H1 (cell line): ENCODE data around the gene ODC1. TPM values are rescaled to one million over a fixed set of nuclear protein-coding genes. Genes with fewer than 3 reads are reported as not detected.

Experiments used
- RXRA ChIP-seq: IDR thresholded peaks from 2 replicates; pipeline ENCODE4 v1.6.1; 2011; ENCODE audit warnings: low read depth, mild to moderate bottlenecking, low read length, moderate library complexity; ENCODE audit not compliant: insufficient read depth
- SIRT6 ChIP-seq: IDR thresholded peaks from one replicate; pipeline ENCODE4 v1.7.1; 2012; ENCODE audit warnings: low read length, inconsistent platforms
- polyA plus RNA-seq, 7 experiments: library from polyadenylated mRNA; depleted of rRNA in 3 of 7; stranded (reverse) in 5 of 7; unstranded in 2 of 7; fragments of >200 nt in 5 of 7; fragments of 200-250 nt in 2 of 7; gene quantifications; 1 replicate in 5 of 7; 2 replicates in 1 of 7; 4 replicates in 1 of 7; pipeline versions ENCODE4 v1.2.1 to v1.2.3, GENCODE V29; 2011 to 2013; ENCODE audit warnings: missing spikeins in 2 of 7, mixed read lengths in 2 of 7
- total RNA-seq: library from RNA; stranded (reverse); fragmentation: NEBNext Ultra II Directional; extraction: Animal tissue kit (Norgen Biotek cat#: 25700); gene quantifications from 2 replicates; pipeline ENCODE4 v1.2.1, GENCODE V29; 2021

Gene ODC1
- total and polyA plus RNA-seq, 2 of the 8 experiments (the other 6 are each of a cell fraction or from before 2014, with no cell fraction given): 57.2 to 76.7 TPM

- TF ChIP-seq RXRA: no peak
- no peak for TF ChIP-seq SIRT6
These were observed 42.1 kb downstream of the ODC1 start (continued) for GRCh38 chr2:10406016-10406415.
